ENCODE results near the gene ZNHIT2. TPM values are rescaled to one million over a fixed set of nuclear protein-coding genes. Genes with fewer than 3 reads are reported as not detected.

The ZNHIT2 gene
- total RNA-seq, 1 donor from 2014 or later, result 11.3 TPM

DNA sequence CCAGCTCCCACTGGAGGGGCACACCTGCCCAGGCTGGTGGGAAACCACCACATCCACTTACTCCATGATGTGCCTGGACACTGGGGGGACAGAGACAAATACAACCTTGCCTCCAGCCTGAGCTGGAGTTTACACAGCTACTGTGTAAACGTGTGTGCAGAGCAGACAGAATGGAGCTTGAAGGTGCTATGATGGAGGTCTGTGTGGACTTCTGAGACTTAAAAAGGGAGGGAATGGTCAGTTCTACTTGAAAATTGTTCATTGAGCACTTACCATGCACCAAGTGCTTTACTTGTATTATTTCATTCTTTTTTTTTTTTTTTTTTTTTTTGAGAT lies 44.9 kb downstream of the ZNHIT2 start:
- no peak for DNase-seq (ENCODE audit: low read depth, low spot score)

DNA sequence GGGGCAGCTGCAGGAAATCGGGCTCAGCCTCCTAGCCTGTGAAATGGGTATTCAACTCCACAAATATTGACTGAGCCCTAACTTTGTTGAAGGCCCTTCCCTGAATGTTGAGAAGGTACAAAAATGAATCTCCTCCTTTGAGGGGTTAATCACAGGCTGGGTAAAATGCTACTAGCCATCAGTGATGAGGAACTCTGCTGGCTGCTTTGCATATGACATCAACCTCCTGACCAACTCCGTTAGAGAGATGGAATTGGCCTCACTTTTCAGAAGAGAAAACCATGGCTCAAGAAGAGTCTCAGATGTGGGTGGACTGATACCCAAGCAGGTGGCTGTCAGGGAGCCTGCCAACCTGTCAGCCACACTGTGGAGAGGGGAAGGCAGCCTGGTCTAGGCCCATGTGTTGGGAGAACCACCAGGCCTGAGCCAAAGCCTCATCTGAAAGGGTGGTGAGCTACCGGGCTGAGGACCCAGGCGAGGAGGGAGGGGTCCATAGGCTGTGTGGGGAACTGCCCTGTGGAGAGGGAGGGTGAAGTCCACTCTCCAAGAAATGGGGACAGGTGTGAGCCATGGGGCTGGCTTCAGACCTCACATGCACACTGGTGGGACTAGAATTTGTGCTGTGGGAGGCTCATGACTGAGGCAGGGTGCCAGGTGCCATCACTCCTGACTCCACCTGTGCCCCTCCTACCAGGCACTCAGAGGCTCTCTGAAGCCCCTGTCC lies 45.4 kb downstream of the ZNHIT2 start:
- DNase-seq (ENCODE audit: low read depth, low spot score), result no peak

DNA sequence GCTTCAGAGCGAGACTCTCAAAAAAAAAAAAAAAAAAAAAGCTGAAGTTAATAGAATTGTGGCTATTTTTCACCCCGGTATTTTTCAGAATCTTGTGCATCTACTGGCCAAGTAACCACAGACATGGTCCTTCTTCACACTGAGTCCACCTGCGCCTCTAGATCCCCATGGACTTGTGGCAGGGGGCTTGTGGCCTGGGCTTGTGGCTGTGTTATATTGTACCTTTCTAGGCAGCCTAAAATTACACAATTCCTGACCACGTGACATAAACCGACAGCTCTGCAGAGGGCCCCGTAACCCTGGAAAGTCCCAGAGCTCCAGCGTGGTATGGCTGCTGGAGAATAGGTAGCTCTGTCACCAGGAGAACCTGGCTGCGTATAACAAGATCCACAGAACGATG lies 48.3 kb downstream of the ZNHIT2 start:
- no peak for DNase-seq (ENCODE audit: low read depth, low spot score)

DNA sequence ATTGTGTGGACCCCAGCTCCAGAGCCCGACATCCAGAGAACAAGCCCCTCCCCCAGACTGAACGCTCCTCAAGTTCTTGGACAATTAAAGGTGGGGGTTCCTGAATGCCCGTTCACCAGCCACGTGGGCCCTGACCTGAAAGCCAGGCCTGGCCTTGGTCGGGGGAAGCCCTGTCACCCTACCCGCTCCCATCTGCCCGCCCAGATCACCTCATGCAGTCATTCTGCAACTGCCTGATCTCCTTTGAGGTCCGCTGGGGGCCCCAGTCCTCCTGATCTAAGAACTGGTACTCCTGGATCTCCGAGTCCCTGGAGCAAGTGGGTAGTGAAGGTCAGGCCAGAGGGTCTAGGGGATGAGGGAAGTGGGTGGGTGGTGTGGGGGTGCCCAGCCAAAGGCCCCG lies 50.1 kb downstream of the ZNHIT2 start:
- no peak for DNase-seq (ENCODE audit: low read depth, low spot score)

DNA sequence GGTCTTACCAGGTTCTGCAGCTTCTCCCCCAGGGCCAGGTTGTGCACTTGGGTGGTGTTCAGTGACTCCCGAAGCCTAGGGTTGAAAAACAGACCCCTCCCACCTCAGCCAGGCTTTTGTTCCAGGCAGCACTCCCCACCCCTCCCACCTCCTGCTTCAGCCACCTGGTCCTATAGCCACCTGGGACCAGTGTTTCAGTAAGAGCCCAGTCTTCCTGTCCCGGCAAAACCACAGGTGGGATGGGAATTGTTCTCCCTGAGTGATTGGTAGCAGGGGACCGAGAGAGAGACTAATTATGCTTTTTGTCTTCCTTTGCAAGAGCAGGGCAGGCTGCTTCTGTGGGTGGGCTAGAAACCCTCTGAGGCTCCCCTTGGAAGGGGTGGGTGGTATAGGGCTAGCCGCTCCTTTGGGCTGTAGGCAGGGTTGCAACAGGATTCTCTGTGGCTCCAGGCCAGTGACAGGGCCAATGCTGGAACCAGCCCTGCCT lies 50.7 kb downstream of the ZNHIT2 start:
- DNase-seq (ENCODE audit: low read depth, low spot score), result no peak

Other genes starting within 250 kb of the ZNHIT2 start
- gene EHD1, start 239.1 kb downstream of the ZNHIT2 start, total RNA-seq, result 110 and 122 TPM in 2 replicates
- gene ATG2A, start 200.5 kb downstream of the ZNHIT2 start, total RNA-seq, result 8.8 and 9.6 TPM in 2 replicates
- gene PPP2R5B, start 193.0 kb downstream of the ZNHIT2 start, total RNA-seq, result 9.7 and 12.1 TPM in 2 replicates
- gene GPHA2, start 181.8 kb downstream of the ZNHIT2 start, total RNA-seq, result not detected in 2 replicates
- gene MAJIN, start 145.6 kb downstream of the ZNHIT2 start, total RNA-seq, result not detected in 2 replicates
- gene BATF2, start 120.7 kb downstream of the ZNHIT2 start, total RNA-seq, result 0.40 and 1.1 TPM in 2 replicates
- 93.5 and 124 TPM in 2 replicates for gene ARL2, start 103.5 kb downstream of the ZNHIT2 start, total RNA-seq
- gene SNX15, start 90.3 kb downstream of the ZNHIT2 start, total RNA-seq, result 8.2 and 10.5 TPM in 2 replicates
- gene SAC3D1, start 76.5 kb downstream of the ZNHIT2 start, total RNA-seq, result 9.4 and 11.4 TPM in 2 replicates
- 10.7 and 15.9 TPM in 2 replicates for gene NAALADL1, start 59.1 kb downstream of the ZNHIT2 start, total RNA-seq
- gene CDCA5, start 33.7 kb downstream of the ZNHIT2 start, total RNA-seq, result 9.0 and 16.0 TPM in 2 replicates
- gene ZFPL1, start 33.5 kb downstream of the ZNHIT2 start, total RNA-seq, result 32.9 and 34.6 TPM in 2 replicates
- 174 and 190 TPM in 2 replicates for gene VPS51, start 21.5 kb downstream of the ZNHIT2 start, total RNA-seq
- gene TM7SF2, start 5.8 kb downstream of the ZNHIT2 start, total RNA-seq, result 20.6 and 28.7 TPM in 2 replicates
- gene FAU, start 4.4 kb upstream of the ZNHIT2 start, total RNA-seq, result 222 and 473 TPM in 2 replicates
- gene MRPL49, start 4.6 kb upstream of the ZNHIT2 start, total RNA-seq, result 52.2 and 58.2 TPM in 2 replicates
- gene SYVN1, start 16.8 kb upstream of the ZNHIT2 start, total RNA-seq, result 7.1 and 11.4 TPM in 2 replicates
- gene SPDYC, start 52.5 kb upstream of the ZNHIT2 start, total RNA-seq, result not detected in 2 replicates
- gene CAPN1, start 64.2 kb upstream of the ZNHIT2 start, total RNA-seq, result 151 and 203 TPM in 2 replicates
- gene POLA2, start 144.3 kb upstream of the ZNHIT2 start, total RNA-seq, result 9.2 and 15.3 TPM in 2 replicates
- 19.5 and 22.5 TPM in 2 replicates for gene CDC42EP2, start 197.2 kb upstream of the ZNHIT2 start, total RNA-seq
- gene DPF2, start 216.2 kb upstream of the ZNHIT2 start, total RNA-seq, result 24.3 and 38.3 TPM in 2 replicates
- 0.32 and 0.33 TPM in 2 replicates for gene TIGD3, start 237.1 kb upstream of the ZNHIT2 start, total RNA-seq

All from pulmonary artery endothelial cell (primary cell).